AG10803 (cell line): ENCODE measurements around the gene RADIL.

ENCODE experiments used
- DNase-seq: peaks from one replicate; pipeline ENCODE4 v3.0.0; 2010; ENCODE audit warnings: low read depth
- H3K4me3 ChIP-seq: 2 replicates; pipeline ENCODE4 v1.5.1; 2011; ENCODE audit warnings: mild to moderate bottlenecking, low read length, control low read depth
- TF ChIP-seq, protein P1 (sequence below): conservative IDR thresholded peaks from 2 replicates; pipeline ENCODE4 v1.5.1; 2011; ENCODE audit warnings: mild to moderate bottlenecking, low read length, control low read depth, inconsistent platforms

RADIL gene

DNA sequence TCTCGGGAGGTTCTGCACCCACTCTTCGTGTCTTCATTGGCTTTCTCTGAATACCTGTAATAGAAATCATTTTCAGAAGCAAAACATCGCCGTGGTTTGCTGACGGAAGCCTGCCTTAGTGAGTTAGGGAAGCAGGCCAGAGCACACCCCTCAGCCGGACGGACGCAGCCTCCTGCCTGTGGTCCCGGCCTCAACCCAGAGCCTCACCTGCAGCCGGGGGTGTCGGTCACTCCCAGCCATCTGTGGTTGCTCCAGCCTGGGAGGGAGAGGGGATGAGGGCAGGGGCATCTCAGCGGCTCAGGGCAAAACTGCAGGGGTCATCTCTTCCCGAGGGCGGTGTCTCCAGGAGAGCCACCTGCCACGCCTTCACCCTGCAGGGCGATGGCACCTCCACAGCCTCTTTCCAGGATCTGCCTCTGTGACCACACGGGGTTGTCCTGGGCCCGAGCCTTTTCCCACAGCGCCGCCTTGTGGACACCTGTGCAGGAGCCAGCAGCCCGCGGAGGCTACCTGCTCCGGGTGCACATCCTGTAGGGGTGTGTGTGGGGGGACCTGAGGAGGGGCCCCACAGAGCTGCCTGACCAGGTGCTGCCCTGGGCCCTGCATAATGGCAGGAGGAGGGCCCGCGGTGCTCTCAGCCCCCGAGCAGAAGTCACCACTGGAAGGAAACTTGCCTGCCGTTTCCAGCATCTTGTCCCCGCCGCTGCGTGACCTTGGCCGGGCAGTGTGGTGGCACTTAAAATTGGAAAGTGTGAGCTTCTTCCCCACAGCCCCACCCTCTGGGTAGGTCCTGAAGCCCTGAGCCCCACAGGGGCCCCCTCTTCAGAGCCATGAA is 129.7 kb downstream of the RADIL start:
- peak; percentile 28 for DNase-seq
- H3K4me3 ChIP-seq, result no peak overlapping the region
- TF ChIP-seq, protein P1, sequence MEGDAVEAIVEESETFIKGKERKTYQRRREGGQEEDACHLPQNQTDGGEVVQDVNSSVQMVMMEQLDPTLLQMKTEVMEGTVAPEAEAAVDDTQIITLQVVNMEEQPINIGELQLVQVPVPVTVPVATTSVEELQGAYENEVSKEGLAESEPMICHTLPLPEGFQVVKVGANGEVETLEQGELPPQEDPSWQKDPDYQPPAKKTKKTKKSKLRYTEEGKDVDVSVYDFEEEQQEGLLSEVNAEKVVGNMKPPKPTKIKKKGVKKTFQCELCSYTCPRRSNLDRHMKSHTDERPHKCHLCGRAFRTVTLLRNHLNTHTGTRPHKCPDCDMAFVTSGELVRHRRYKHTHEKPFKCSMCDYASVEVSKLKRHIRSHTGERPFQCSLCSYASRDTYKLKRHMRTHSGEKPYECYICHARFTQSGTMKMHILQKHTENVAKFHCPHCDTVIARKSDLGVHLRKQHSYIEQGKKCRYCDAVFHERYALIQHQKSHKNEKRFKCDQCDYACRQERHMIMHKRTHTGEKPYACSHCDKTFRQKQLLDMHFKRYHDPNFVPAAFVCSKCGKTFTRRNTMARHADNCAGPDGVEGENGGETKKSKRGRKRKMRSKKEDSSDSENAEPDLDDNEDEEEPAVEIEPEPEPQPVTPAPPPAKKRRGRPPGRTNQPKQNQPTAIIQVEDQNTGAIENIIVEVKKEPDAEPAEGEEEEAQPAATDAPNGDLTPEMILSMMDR, result peak; percentile 77

GRCh38 chr7:4751398-4751947 is 132.0 kb downstream of the RADIL start:
- DNase-seq, result no peak
- TF ChIP-seq, protein P1, result no peak
- no peak overlapping the region for H3K4me3 ChIP-seq

DNA sequence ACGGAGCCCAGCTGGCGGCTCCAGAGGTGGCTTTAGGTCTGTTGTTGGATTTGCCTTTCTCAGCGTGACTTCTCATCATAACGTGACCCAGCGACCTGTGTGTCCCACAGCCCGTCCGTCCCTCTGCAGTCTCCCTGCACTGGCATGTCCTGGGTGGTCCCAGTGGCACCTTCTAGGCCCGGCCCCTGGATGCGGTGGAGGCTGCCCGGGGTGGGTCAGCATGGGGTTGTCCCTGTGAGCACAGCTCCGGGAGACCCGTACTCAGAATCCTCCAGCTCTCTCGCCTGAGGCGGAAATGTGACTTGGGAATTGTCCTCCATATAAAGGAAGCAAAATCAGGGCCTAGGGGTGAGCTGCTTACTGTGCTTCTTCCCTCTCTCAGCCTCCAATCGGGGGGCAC is 133.7 kb downstream of the RADIL start:
- no peak for DNase-seq
- no peak overlapping the region for H3K4me3 ChIP-seq
- TF ChIP-seq, protein P1, result no peak

GRCh38 chr7:4749363-4749762 is 134.2 kb downstream of the RADIL start:
- TF ChIP-seq, protein P1, result no peak
- DNase-seq, result no peak
- H3K4me3 ChIP-seq, result no peak overlapping the region
